Measurements from ENCODE around the gene PITX3.

The PITX3 gene

GRCh38 chr10:102236006-102236405, 5.3 kb downstream of the PITX3 start:
- no peak for TF ChIP-seq CTCF (IDR thresholded peaks at IDR 0.05; ENCODE audit: borderline replicate concordance, insufficient read depth, low read depth, low read length)

GRCh38 chr10:102235598-102235920, 5.8 kb downstream of the PITX3 start:
- H3K4me3 ChIP-seq (ENCODE audit: low read depth, low read length) = no peak overlapping the region
- no peak for TF ChIP-seq CTCF (IDR thresholded peaks at IDR 0.05; ENCODE audit: borderline replicate concordance, insufficient read depth, low read depth, low read length)

More at GRCh38 chr10:102236006-102236405, 5.3 kb downstream of the PITX3 start:
- no peak overlapping the region for H3K4me3 ChIP-seq (ENCODE audit: low read depth, low read length)

GRCh38 chr10:102234888-102235597, 6.3 kb downstream of the PITX3 start:
- TF ChIP-seq CTCF (IDR thresholded peaks at IDR 0.05; ENCODE audit: borderline replicate concordance, insufficient read depth, low read depth, low read length) = no peak
- no peak overlapping the region for H3K4me3 ChIP-seq (ENCODE audit: low read depth, low read length)

- no peak overlapping the region for H3K4me3 ChIP-seq (ENCODE audit: low read depth, low read length)
- TF ChIP-seq CTCF (IDR thresholded peaks at IDR 0.05; ENCODE audit: borderline replicate concordance, insufficient read depth, low read depth, low read length) = no peak
Observed at GRCh38 chr10:102233997-102234396, 7.3 kb downstream of the PITX3 start.

GRCh38 chr10:102231357-102232318, 9.7 kb downstream of the PITX3 start:
- H3K4me3 ChIP-seq (ENCODE audit: low read depth, low read length) = peak overlapping the region; percentile 36
- TF ChIP-seq CTCF (IDR thresholded peaks at IDR 0.05; ENCODE audit: borderline replicate concordance, insufficient read depth, low read depth, low read length) = peak; percentile 91

GRCh38 chr10:102230861-102231356, 10.4 kb downstream of the PITX3 start:
- peak; percentile 52; the same call in 1 of the 2 replicates for TF ChIP-seq CTCF (IDR thresholded peaks at IDR 0.05; ENCODE audit: borderline replicate concordance, insufficient read depth, low read depth, low read length)
- H3K4me3 ChIP-seq (ENCODE audit: low read depth, low read length) = peak overlapping the region; percentile 36

Measured in GM12875 (cell line).